Left cardiac atrium (tissue), 4 donors: ENCODE data around the gene ANKRD1. TPM values are rescaled to one million over a fixed set of nuclear protein-coding genes. Genes with fewer than 3 reads are reported as not detected.
A peak's percentile ranks its signal among the peaks of the same experiment; 100 is the strongest.
"Not testable (repeated sequence)": the region's sequence is repeated elsewhere in the genome, so short reads cannot be mapped to it uniquely, and the experiment has no call there.

Experiments used
- ATAC-seq, 2 donors: fragments of 200-7000 bp; cut with Tn5 transposase; one replicate each; pipeline ENCODE4 v1.9.1; 2020; ENCODE audit warnings: mild to moderate bottlenecking in 2 of 2, moderate library complexity in 2 of 2
- DNase-seq: peaks from one replicate; pipeline ENCODE4 v3.0.0-alpha.2; 2020
- intact Hi-C, 2 donors: fragments of 100-400 bp; cut with DNase I; formaldehyde crosslinking; loops; one replicate each; pipeline versions ENCODE4 v1.14.1 to v1.15.1; 2022 to 2023
- total RNA-seq, 2 donors: library from RNA; stranded (reverse); fragmentation: NEBNext Ultra II Directional; extraction: Animal tissue kit (Norgen Biotek cat#: 25700); gene quantifications; one replicate each; pipeline ENCODE4 v1.2.1, GENCODE V29; 2021
- donor health status: DM: no; HTN: yes; CAD: no.
- donor health status: DM: no; HTN: yes; CAD: no; lungs with severe emphysema.
- donor health status: DM: yes; HTN: yes; CAD: no.
- donor health status: Dilated cardiomyopathy.

Gene ANKRD1
- total RNA-seq, 2 donors from 2014 or later: 1,867 to 3,373 TPM

DNA sequence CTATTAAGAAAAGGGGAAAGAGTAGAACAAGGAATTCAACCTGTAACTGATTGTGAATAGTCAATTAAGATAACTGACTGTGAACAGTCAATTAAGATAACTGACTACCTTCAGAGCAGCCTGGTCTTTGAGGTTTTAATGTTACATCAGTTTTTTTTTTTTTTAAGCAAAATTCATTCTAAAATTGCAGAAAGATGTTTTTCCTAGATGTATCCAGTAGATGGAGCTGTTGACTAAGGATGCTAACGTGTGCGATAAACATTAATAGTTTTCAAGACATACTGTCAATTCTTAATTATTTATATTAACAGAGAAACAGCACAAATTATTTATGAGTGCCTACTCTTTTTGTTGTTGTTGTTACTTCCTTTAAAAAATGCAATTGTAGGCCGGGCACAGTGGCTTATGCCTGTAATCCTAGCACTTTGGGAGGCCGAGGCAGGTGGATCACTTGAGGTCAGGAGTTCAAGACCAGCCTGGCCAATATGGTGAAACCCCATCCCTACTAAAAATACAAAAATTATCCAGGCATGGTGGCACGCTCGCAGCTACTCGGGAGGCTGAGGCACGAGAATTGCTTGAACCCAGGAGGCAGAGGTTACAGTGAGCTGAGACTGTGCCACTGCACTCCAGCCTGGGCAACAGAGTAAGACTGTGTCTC lies 40.7 kb downstream of the ANKRD1 start:
- ATAC-seq, DNase-seq: not testable (repeated sequence)
- intact Hi-C loops: loop anchor here in 1 of 2 donors (10.0 kb wide), 1 partner anchor 365 kb away; no protein-coding TSS in a partner anchor

DNA sequence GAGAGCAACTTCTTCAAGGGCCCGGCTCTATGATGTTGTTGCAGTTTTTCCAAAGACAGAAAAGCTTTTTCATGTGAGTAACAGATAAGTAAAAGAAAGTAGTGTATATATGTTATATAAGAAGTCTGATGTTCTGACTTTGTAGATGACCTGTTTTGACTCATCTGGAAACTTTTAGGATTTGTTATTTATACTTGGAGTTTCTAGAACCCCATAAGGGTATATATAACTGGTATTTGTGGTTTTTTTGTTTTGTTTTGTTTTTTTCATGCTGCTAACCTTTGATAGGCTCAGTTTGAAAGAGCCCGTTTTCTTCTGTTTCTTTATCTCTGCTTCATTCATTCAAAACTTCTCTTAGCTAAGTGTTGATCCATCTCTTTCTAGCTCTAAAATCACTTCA lies 41.8 kb downstream of the ANKRD1 start:
- no peak for DNase-seq
- intact Hi-C loops: no loop called here
- no peak for ATAC-seq

DNA sequence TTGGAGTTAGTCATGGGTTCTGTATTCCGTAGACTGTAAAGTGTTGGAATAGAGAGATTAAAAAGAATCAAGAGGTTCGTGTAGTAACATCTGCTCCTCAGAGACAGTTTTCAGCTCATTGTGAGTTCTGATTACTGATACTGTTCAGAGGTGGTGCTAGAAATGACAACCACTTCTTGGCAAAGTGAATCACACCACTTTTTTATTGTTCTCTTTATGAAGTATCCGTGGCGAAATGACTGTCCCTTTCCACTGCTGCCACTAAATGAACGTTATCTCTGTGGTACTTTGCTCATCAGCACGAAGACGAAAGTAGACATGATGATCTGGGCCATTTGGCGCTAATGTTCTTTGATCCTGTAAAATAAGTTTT lies 48.3 kb downstream of the ANKRD1 start:
- no peak for ATAC-seq
- DNase-seq: no peak
- intact Hi-C loops: no loop called here

DNA sequence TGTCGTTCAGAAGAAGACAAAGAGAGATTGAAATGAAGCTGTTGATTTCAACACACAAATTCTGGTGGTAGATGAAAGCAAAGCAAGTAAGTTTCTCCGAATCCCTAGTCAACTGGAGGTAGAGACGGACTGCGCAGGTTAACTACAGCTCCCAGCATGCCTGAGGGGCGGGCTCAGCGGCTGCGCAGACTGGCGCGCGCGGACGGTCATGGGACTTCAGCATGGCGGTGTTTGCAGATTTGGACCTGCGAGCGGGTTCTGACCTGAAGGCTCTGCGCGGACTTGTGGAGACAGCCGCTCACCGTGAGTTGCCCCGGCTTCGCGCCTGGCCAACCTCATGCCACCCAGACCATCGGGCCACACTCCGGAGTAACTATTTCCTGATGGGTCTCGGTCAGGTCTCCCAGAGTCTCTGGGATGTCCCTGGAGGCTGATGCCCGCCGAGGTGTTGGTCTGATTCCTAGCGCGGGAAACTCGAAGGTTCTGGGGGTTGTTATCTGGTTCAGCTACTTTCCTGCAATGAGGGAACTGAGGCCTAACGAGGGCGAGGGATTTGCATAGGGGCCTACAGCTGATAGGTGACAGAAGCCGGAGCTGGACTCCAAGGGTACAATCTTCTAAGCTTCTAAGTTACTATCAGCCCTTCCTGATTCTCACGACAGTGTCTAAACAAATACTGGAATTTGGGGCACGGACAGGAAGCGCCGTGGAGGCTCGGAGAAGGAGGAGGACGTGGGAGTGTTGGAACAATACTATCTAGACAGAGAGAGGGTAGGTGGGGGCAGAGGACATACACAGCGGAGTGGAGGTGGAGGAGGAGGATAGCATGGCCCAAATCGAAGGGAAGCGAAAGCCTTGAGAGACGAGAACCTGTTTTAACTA lies 48.9 kb downstream of the ANKRD1 start, which contains the start of gene RPP30:
TSS of gene RPP30 (plus strand) at position 209 of the 882 bp plus-strand sequence. CDS start at position 222, 13 bp downstream.
- ATAC-seq: peak; percentile 99 to 100

DNA sequence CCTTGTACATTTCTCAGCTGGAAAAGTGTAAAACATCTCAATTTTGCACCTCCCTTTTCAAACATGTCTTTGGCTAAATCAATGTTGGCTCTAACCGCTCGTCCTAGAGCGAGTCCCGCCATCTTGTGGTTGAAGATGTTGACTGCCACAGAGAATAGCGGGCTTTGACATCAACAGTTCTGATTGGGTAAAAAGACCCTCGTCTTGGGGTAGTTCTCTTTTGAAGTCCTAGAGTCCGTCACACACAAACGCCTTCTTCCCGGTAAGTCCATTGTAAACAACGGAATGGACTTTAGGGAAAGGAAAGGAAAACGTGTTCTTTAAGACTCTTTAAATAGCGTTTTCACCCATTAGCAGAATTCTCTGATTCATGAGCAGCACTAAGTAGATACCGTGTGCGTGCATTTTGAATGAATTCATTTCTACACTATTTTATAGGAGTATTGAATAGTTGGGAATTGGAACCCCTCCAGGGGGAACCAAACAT lies 49.6 kb downstream of the ANKRD1 start:
- intact Hi-C loops: no loop called here
- peak; percentile 45 for DNase-seq
- ATAC-seq: peak; percentile 77 to 81

More for the DNA sequence above, 48.9 kb downstream of the ANKRD1 start, which contains the start of gene RPP30:
- intact Hi-C loops: no loop called here
- DNase-seq: peak; percentile 88

DNA sequence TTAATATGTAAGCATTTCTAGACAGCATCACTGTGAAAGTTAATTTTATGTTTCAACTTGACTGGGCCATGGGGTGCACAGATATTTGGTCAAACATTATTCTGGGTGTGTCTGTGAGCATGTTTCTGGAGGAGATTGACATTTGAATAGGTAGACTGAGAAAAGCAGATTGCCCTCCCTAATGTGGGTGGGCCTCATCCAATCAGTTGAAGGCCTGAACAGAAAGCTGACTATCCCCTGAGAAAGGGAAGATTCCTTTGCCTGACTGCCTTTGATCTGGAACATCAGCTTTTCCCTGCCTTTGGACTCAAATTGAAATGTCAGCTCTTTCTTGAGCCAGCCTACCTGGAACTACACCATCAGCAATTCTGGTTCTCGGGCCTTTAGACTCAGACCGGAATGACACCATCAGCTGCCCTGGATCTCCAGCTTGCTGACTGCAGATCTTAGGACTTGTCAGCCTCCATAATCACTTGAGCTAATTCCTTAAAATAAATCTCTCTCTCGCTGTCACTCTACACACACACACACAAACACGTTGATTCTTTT lies 54.8 kb downstream of the ANKRD1 start:
- DNase-seq (no peak), ATAC-seq (no peak)
- intact Hi-C loops: loop anchor here (5.0 to 10.0 kb wide), 2 partner anchors 121 to 1074 kb away; no protein-coding TSS in a partner anchor

DNA sequence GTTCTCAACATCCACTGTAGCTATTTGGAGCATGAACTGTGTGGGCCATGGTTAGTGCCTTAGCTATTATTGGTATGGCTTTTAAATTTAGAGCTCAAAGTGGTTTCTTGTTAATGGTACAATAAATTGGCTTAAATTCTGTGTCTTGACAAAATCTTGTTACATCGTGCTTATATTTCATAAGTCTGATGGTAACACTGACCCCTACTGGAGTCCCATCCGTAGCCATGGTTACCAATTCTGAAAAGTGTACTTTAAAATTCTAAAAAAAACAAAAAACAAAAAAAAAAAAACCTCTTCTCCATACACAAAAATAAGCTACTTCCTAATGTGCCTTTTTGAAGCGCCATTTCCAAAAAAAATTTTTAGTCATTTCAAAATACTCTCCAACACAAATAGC lies 55.5 kb downstream of the ANKRD1 start:
- ATAC-seq (no peak), DNase-seq (no peak)
- intact Hi-C loops: loop anchor here (5.0 to 10.0 kb wide), 2 partner anchors 121 to 1073 kb away; no protein-coding TSS in a partner anchor

DNA sequence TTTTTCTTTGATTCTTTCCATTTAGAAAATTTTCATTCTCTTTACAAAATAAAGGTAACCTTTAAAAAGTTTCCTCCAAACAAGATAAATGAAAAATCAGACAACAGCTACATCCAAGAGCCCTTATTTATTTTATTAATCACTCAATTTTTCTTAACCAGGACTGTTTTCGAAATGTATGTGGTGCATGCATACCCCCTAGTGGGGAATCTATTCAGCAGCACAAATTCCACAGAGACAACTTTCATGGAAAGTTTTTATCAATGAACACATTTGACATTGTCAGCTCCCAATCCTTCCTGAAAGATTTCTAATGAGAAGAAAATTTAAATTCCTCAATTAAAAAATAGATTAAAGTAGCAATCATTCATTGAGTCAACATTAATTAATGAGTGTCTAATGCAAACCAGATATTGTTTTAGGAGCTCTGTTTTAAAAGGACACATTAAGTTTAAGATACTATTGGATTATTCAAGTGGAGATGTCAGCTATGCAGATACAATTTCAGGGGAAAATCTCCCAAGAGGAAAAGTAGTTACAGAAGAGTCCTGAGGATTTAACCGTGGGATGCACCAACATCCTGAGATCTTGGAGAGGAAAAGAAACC lies 57.9 kb downstream of the ANKRD1 start:
- intact Hi-C loops: loop anchor here in 1 of 2 donors (10.0 kb wide), 1 partner anchor 118 kb away; no protein-coding TSS in a partner anchor
- ATAC-seq: peak in 1 of 2 donors; percentile 33
- DNase-seq: no peak

Other genes with a start within 250 kb of the ANKRD1 start
- gene HTR7, start 63.0 kb downstream of the ANKRD1 start, total RNA-seq: under 1 TPM; 0.31 to 0.32 TPM
- 10 to 100 TPM; 32.8 to 33.3 TPM for gene RPP30, start 49.1 kb downstream of the ANKRD1 start, total RNA-seq